Panc1 (cell line): ENCODE results near the gene ADGRL1.

Source experiments
- POLR2AphosphoS5 ChIP-seq: IDR thresholded peaks from 2 replicates; pipeline ENCODE4 v1.6.1; 2012; ENCODE audit warnings: mild to moderate bottlenecking, low read depth, low read length, moderate library complexity
- SIN3A ChIP-seq: IDR thresholded peaks from 2 replicates; pipeline ENCODE4 v1.6.1; 2012; ENCODE audit warnings: low read depth, mild to moderate bottlenecking, low read length, moderate library complexity, borderline replicate concordance; ENCODE audit not compliant: insufficient read depth

GRCh38 chr19:14135985-14136508, 69.9 kb downstream of the ADGRL1 start:
- no peak; the same call in 1 of the 2 replicates for TF ChIP-seq POLR2AphosphoS5
- no peak for TF ChIP-seq SIN3A
